Motor neuron (in vitro differentiated cells): ENCODE data around the gene AREL1. TPM values are rescaled to one million over a fixed set of nuclear protein-coding genes. Genes with fewer than 3 reads are reported as not detected.
A peak's percentile ranks its signal among the peaks of the same experiment; 100 is the strongest.

ENCODE experiments used
- ATAC-seq, 8 experiments: fragments of 200-7000 bp; cut with Tn5 transposase; replicated peaks in 6 of 8; 2 replicates each; pipeline ENCODE4 v1.8.0; 2021; ENCODE audit warnings: mild to moderate bottlenecking in 8 of 8, moderate library complexity in 8 of 8
- H3K27ac ChIP-seq, 2 donors: fragments of 250-450 bp; sonication (Bioruptor Pico); 2 replicates each; pipeline ENCODE4 v1.9.0; 2021; ENCODE audit warnings: antibody characterized with exemption in 2 of 2, mild to moderate bottlenecking in 2 of 2, moderate library complexity in 1 of 2
- H3K4me1 ChIP-seq, 2 donors: fragments of 250-450 bp; sonication (Bioruptor Pico); replicated peaks in 1 of 2; 2 replicates each; pipeline ENCODE4 v1.6.1; 2021; ENCODE audit warnings: antibody characterized with exemption in 2 of 2, mild to moderate bottlenecking in 2 of 2, moderate library complexity in 1 of 2
- H3K4me3 ChIP-seq, 5 donors: fragments of 250-450 bp; sonication (Bioruptor Pico); 2 replicates each; pipeline ENCODE4 v1.9.0; 2021; ENCODE audit warnings: antibody characterized with exemption in 5 of 5, mild to moderate bottlenecking in 5 of 5, moderate library complexity in 4 of 5
- WGBS, 10 experiments: fragments of 450-650 bp; shearing (Covaris generic); methylation state at CpG; one replicate each; pipeline ENCODE4 v1.0.0; 2022; 5-methylcytosine and 5-hydroxymethylcytosine counted together
- in situ Hi-C, 9 experiments: fragments of 400-800 bp; cut with MboI; loops; one replicate each; pipeline ENCODE4 v1.15.0; 2021; ENCODE audit warnings: low sequenced_read_pairs in 9 of 9, low pct_unique_long_range_greater_than_20kb in 2 of 9; ENCODE audit not compliant: unreplicated experiment in 9 of 9
- total RNA-seq, 8 experiments: library from RNA; unstranded; fragments of 300-600 nt; gene quantifications; 2 replicates each; pipeline versions ENCODE4 v1.2.3 to v1.2.4, GENCODE V29; 2022

The AREL1 gene
- total RNA-seq, 8 experiments from 2014 or later: 22.1 to 39.9 (median 29.0) TPM

GRCh38 chr14:74693191-74693590 is 19.7 kb downstream of the AREL1 start:
- no peak for ATAC-seq
- no peak overlapping the region for H3K4me3 ChIP-seq
- WGBS, 10 experiments: 83 to 100% (median 94%) methylated on average over 1 to 3 of the region's 3 CpGs; no CpG with 5 or more reads in 2 of the 10 experiments
- no peaks in the 10 kb centered on the region for H3K4me1 ChIP-seq
- no peak overlapping the region for H3K27ac ChIP-seq
- in situ Hi-C loops: no loop called here

DNA sequence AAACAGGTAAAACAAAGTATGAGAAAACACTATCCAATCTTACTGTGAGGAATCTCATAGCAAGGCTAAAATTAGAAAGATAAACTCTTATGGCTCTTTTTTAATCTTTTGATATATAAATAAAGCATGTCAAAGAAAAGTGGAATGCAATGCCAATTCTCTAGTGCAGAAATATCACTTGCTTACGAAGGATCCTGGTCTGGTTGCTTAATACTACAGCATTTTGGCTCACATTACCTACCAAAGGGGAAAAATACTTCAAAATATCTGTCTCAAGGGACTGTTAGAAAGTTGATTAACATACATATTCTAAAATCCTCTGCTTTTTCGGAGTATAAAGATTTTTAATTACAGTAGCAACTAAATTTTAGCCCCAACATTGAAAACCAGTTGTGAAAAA is 21.4 kb downstream of the AREL1 start:
- ATAC-seq: no peak

DNA sequence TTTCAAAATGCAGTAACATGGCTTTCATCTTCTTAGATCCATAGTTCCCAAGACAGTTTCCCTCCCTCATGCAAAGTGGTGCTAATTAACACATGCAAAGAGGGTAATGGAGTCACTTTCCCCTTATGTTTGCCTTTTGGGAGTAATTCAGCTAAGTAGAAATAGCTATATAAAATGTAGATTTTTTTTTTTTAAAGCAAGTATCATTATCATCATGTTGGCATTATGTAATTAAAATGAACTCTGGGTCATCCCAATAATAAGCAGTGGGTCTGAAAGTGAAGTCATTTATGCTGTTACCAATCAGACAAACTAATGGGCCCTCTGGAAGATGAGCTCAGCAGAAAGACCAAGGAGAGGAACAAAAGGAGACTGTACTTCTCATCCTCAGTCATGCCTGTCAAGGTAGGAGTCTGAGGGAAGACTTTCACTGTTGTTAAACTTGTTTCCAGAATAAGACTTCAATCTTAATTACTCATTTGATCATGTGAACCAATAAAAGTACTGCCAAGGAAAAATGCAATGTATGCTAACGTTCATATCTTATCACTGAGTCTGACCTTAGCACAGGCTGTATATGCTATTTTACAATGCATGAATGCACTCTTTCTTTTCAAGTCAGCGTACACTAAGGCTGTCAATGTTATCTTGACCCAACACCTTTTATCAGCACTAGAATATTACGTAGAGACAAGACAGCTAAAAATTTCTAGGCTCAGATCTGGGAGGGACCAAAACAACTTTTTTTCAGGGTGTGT is 26.8 kb downstream of the AREL1 start:
- peak in 2 of 8 experiments; percentile 25 to 86 for ATAC-seq
- no peak overlapping the region for H3K27ac ChIP-seq
- no peaks in the 10 kb centered on the region for H3K4me1 ChIP-seq
- no peak overlapping the region for H3K4me3 ChIP-seq
- 33 to 100% (median 81%) methylated on average over 1 to 3 of the region's 3 CpGs for WGBS, 10 experiments
- in situ Hi-C loops: no loop called here

More for the DNA sequence above, 21.4 kb downstream of the AREL1 start:
- Histone ChIP-seq H3K27ac (no peak overlapping the region), H3K4me1 (no peaks in the 10 kb centered on the region), H3K4me3 (no peak overlapping the region)
- 68 to 100% (median 93%) methylated on average over 2 of the region's 2 CpGs; no CpG with 5 or more reads in 1 of the 10 experiments for WGBS, 10 experiments
- in situ Hi-C loops: no loop called here

GRCh38 chr14:74685056-74685455 is 27.8 kb downstream of the AREL1 start:
- no peak overlapping the region for H3K4me3 ChIP-seq
- no peak overlapping the region for H3K27ac ChIP-seq
- 63 to 100% (median 91%) methylated on average over 1 to 2 of the region's 2 CpGs; no CpG with 5 or more reads in 4 of the 10 experiments for WGBS, 10 experiments
- ATAC-seq: no peak
- no peaks in the 10 kb centered on the region for H3K4me1 ChIP-seq
- in situ Hi-C loops: no loop called here

- ATAC-seq: no peak
- Histone ChIP-seq H3K27ac (no peak overlapping the region), H3K4me3 (no peak overlapping the region), H3K4me1 (no peaks in the 10 kb centered on the region)
- 93 to 100% (median 100%) methylated on average over 1 to 11 of the region's 12 CpGs; no CpG with 5 or more reads in 3 of the 10 experiments for WGBS, 10 experiments
- in situ Hi-C loops: no loop called here
These were observed 28.4 kb downstream of the AREL1 start for GRCh38 chr14:74684434-74684833.

DNA sequence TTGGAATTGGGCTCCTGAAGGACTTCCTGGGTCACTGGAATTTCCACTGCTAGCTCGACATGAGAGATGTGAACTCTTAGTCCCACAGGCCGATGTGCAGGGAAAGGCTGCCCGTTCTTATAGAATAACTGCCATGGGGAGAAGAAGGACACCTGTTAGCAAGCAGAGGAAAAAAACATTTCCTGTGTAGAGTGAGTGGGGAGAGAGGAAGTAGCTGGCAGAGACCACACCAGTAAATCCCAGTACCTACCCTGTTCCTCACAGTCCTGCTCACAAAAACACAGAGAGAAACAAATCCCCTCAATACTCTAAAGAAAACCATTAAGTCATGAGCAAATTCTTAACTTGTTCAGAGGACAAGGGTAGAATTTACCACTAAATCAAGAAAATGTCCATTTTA is 29.5 kb downstream of the AREL1 start:
- in situ Hi-C loops: no loop called here
- 88 to 100% (median 100%) methylated on average over 1 to 3 of the region's 3 CpGs; no CpG with 5 or more reads in 3 of the 10 experiments for WGBS, 10 experiments
- Histone ChIP-seq H3K4me3 (no peak overlapping the region), H3K27ac (no peak overlapping the region), H3K4me1 (no peaks in the 10 kb centered on the region)
- no peak for ATAC-seq

GRCh38 chr14:74682169-74682952 is 30.5 kb downstream of the AREL1 start:
- Histone ChIP-seq H3K4me3 (no peak overlapping the region), H3K4me1 (no peaks in the 10 kb centered on the region), H3K27ac (no peak overlapping the region)
- in situ Hi-C loops: no loop called here
- peak in 3 of 8 experiments; percentile 14 to 77 (median 45) for ATAC-seq
- 60 to 100% (median 87%) methylated on average over 1 to 9 of the region's 10 CpGs for WGBS, 10 experiments

DNA sequence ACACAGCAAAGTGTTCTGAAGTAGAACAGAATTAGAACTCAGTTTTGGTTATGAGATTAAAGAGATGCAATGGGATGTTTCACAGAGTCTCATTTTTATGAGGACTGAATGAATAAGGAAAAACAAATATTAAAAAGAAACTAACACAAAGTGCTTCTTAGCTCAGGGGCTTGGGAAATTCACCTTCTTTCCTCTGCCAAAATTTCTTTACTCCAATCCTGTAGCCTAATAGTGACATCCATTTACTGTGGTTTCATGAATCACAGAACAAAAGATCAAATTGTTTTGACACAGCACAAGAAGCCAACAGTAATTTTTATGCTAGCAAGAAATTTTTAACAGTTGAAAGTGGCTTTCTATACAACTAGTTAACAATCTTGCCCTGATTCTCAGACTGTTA is 37.7 kb downstream of the AREL1 start:
- Histone ChIP-seq H3K4me1 (no peaks in the 10 kb centered on the region), H3K4me3 (no peak overlapping the region), H3K27ac (no peak overlapping the region)
- in situ Hi-C loops: no loop called here
- ATAC-seq: no peak

GRCh38 chr14:74673768-74674167 is 39.1 kb downstream of the AREL1 start:
- in situ Hi-C loops: no loop called here
- Histone ChIP-seq H3K4me3 (no peak overlapping the region), H3K27ac (no peak overlapping the region), H3K4me1 (no peaks in the 10 kb centered on the region)
- ATAC-seq: no peak
- 46 to 100% (median 89%) methylated on average over 2 to 4 of the region's 4 CpGs for WGBS, 10 experiments

- no peak overlapping the region for H3K4me3 ChIP-seq
- no peak overlapping the region for H3K27ac ChIP-seq
- no peak for ATAC-seq
- no peaks in the 10 kb centered on the region for H3K4me1 ChIP-seq
- in situ Hi-C loops: no loop called here
- 0 to 100% (median 90%) methylated on average over 1 to 4 of the region's 4 CpGs; no CpG with 5 or more reads in 1 of the 10 experiments for WGBS, 10 experiments
These were observed 41.1 kb downstream of the AREL1 start for GRCh38 chr14:74671789-74672188.

- Histone ChIP-seq H3K4me3 (no peak overlapping the region), H3K27ac (no peak overlapping the region), H3K4me1 (no peaks in the 10 kb centered on the region)
- in situ Hi-C loops: no loop called here
- ATAC-seq: peak in 1 of 8 experiments; percentile 38
- WGBS, 10 experiments: 63 to 100% (median 82%) methylated on average over 1 to 9 of the region's 9 CpGs
These were observed 42.0 kb downstream of the AREL1 start for GRCh38 chr14:74670726-74671411.

DNA sequence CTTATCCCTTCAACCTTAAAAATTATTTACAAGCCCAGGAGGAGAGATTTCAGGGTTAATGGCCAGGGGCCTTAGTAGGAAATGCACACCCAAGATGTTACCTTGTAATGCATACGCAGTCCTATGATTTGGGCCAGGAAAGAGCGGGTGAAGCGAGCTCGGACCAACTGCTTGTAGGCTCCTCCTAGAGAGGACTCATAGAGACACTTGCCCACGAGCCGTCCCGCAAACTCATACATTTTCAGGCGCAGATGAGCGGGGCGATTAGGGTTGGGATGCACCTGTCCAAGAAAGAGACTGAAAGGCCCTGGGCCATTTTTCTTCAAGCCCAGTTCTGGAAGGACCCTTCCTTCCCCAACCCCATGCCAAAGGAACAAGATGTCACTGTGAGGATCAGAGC is 43.0 kb downstream of the AREL1 start:
- Histone ChIP-seq H3K4me3 (no peak overlapping the region), H3K4me1 (no peaks in the 10 kb centered on the region), H3K27ac (no peak overlapping the region)
- ATAC-seq: no peak
- WGBS, 10 experiments: 80 to 100% (median 95%) methylated on average over 2 to 10 of the region's 10 CpGs; no CpG with 5 or more reads in 4 of the 10 experiments
- in situ Hi-C loops: no loop called here

- WGBS, 10 experiments: 100% methylated on average over 1 of the region's 1 CpG; no CpG with 5 or more reads in 6 of the 10 experiments
- Histone ChIP-seq H3K27ac (no peak overlapping the region), H3K4me1 (no peaks in the 10 kb centered on the region), H3K4me3 (no peak overlapping the region)
- ATAC-seq: no peak
- in situ Hi-C loops: no loop called here
These were observed 43.6 kb downstream of the AREL1 start for GRCh38 chr14:74669256-74669655.
